ENCODE results near the gene LIPG. TPM values are rescaled to one million over a fixed set of nuclear protein-coding genes. Genes with fewer than 3 reads are reported as not detected.

The LIPG gene
- total RNA-seq, 5 donors from 2014 or later (not counting 1 experiment from before 2014, with no cell fraction given): 0.22 to 0.76 (median 0.26) TPM; not detected in 2

DNA sequence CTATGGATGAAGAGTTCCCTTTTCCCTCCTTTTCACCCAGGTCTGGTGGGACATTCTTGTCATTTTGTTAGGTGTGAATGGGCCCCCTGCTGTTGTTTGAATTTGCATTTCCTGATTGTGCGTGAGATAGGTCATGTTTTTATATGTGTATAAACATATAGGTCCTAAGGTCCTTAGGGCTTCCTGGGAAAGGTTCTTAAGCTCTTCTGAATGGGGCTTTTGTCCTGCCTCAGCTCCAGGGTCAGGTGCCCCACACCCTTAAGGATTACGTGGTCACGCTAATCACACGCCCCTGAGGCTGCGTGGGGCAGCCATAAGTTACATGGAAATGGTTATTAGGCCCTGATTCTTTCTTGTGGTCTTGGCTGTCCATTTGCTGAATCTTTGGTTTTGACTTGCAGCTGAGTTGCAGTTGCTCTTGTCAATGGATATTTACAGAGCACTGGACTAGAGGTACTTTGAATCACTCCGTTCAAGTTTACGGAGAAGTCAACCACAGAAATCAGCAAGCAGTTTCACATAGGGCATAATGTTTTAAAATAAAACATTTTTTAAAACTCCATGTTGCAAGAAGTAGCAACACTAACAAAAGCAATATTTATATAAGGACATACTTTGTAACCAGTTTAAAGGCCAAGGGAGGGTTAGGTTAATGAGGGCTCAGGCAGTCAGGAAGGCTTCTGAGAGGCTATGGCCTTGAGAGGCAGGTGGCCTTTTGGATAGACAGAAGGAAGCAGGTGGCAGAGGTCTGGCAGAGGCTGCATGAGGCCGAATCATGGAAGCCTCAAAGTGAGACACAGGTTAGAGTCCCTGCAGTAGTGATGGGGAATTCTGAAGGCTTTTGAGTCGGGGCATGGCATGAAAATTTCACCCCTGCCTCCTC, 24.2 kb downstream of the LIPG start:
- no peak overlapping the region for H3K4me3 ChIP-seq (ENCODE audit: control insufficient read depth in 1 of 2, extremely low read depth in 1 of 2, low read length in 1 of 2)
- H3K27ac Mint-ChIP-seq: no peak overlapping the region
- H3K4me3 Mint-ChIP-seq: no peak overlapping the region
- ChIA-PET CTCF (no interaction called here), POLR2A (no interaction called here)
- no peaks in the 10 kb centered on the region for H3K4me1 ChIP-seq (ENCODE audit: control insufficient read depth in 1 of 2, extremely low read depth in 1 of 2, insufficient read depth in 2 of 2, low read length in 2 of 2)
- 88% methylated on average over 4 of the region's 9 CpGs for WGBS (ENCODE audit: insufficient coverage)
- H3K27ac ChIP-seq (ENCODE audit: low read length): no peak overlapping the region
- H3K9me3 Mint-ChIP-seq: no peaks in the 10 kb centered on the region
- DNase-seq (no peak), ATAC-seq (replicated peaks in 1 of 4) (no peak)
- H3K9me3 ChIP-seq: no peaks in the 10 kb centered on the region
- peaks cover 0 to 19% of the 10 kb centered on the region in 2 experiments for H3K27me3 ChIP-seq (replicated peaks in 1 of 2; ENCODE audit: control insufficient read depth in 2 of 2, extremely low read depth in 1 of 2, insufficient read depth in 2 of 2, low read length in 1 of 2)
- H3K36me3 ChIP-seq (ENCODE audit: control insufficient read depth in 2 of 2, extremely low read depth in 1 of 2, insufficient read depth in 1 of 2, low read length in 1 of 2): no peaks in the 10 kb centered on the region
- H3K36me3 Mint-ChIP-seq: no peaks in the 10 kb centered on the region
- H3K27me3 Mint-ChIP-seq: peaks cover 10 to 21% of the 10 kb centered on the region in 2 donors
- no peaks in the 10 kb centered on the region for H3K4me1 Mint-ChIP-seq

DNA sequence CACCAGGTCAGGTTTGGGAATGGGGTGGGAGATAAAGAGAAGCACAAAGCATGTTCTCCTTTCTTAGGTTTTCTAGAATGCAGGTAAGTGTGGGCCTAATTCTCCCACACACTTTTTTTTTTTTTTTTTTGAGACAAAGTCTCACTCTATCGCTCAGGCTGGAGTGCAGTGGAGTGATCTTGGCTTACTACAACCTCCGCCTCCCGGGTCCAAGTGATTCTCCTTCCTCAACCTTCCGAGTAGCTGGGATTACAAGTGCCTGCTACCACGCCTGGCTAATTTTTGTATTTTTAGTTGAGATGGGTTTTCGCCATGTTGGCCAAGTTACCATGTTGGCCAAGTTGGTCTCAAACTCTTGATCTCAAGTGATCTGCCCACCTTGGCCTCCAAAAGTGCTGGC, 26.3 kb downstream of the LIPG start:
- CTCF ChIA-PET: interaction anchor here (0.7 to 0.8 kb wide), 4 partner anchors 31 to 982 kb away, joined by 3 to 6 read pairs (median 6); no protein-coding TSS in a partner anchor
- Mint-ChIP-seq H3K4me1 (no peaks in the 10 kb centered on the region), H3K36me3 (no peaks in the 10 kb centered on the region), H3K27me3 (peaks cover 6 to 7% of the 10 kb centered on the region in 2 donors), H3K9me3 (no peaks in the 10 kb centered on the region), H3K27ac (no peak overlapping the region), H3K4me3 (no peak overlapping the region)
- ATAC-seq (replicated peaks in 1 of 4) (no peak), DNase-seq (no peak)
- Histone ChIP-seq H3K4me1 (ENCODE audit: control insufficient read depth in 1 of 2, extremely low read depth in 1 of 2, insufficient read depth in 2 of 2, low read length in 2 of 2) (no peaks in the 10 kb centered on the region), H3K36me3 (ENCODE audit: control insufficient read depth in 2 of 2, extremely low read depth in 1 of 2, insufficient read depth in 1 of 2, low read length in 1 of 2) (no peaks in the 10 kb centered on the region), H3K4me3 (ENCODE audit: control insufficient read depth in 1 of 2, extremely low read depth in 1 of 2, low read length in 1 of 2) (no peak overlapping the region), H3K27me3 (replicated peaks in 1 of 2; ENCODE audit: control insufficient read depth in 2 of 2, extremely low read depth in 1 of 2, insufficient read depth in 2 of 2, low read length in 1 of 2) (peaks cover 0 to 15% of the 10 kb centered on the region in 2 experiments), H3K27ac (ENCODE audit: low read length) (no peak overlapping the region), H3K9me3 (no peaks in the 10 kb centered on the region)
- POLR2A ChIA-PET: no interaction called here
- WGBS (ENCODE audit: insufficient coverage): no CpG with 5 or more reads among the region's 6 CpGs

DNA sequence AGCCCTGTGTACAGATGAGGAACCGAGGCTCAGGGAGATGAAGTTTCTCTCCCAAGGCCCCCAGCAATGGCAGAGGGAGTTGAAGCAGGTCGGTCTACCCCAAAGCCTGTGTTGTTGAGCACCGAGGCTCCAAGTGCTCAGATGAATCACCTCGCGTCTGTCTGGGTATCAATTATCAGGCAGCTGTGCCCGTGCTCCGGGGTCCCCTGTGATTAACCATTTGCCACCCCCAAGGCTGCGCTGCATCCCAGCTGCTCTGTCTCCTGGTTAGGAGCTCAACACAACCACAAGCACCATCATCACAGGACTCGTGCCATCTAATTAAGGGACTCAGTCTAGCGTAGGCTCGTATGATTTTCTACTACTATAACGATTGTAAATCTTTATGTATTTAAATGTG, 27.1 kb downstream of the LIPG start:
- peaks cover 6 to 8% of the 10 kb centered on the region in 2 donors for H3K27me3 Mint-ChIP-seq
- CTCF ChIA-PET: no interaction called here
- POLR2A ChIA-PET: interaction anchor here in 1 of 2 donors (0.6 kb wide), 1 partner anchor 15 kb away, joined by 3 read pairs; no protein-coding TSS in a partner anchor

DNA sequence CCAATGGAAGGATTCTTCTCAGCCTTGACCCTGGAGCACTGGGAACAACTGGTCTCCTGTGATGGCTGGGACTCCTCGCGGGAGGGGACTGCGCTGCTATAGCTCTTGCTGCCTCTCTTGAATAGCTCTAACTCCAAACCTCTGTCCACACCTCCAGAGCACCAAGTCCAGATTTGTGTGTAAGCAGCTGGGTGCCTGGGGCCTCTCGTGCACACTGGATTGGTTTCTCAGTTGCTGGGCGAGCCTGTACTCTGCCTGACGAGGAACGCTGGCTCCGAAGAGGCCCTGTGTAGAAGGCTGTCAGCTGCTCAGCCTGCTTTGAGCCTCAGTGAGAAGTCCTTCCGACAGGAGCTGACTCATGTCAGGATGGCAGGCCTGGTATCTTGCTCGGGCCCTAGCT, 28.8 kb downstream of the LIPG start:
- H3K9me3 ChIP-seq: no peaks in the 10 kb centered on the region
- ATAC-seq (replicated peaks in 1 of 4) (no peak), DNase-seq (no peak)
- no peak overlapping the region for H3K27ac ChIP-seq (ENCODE audit: low read length)
- H3K36me3 Mint-ChIP-seq: no peaks in the 10 kb centered on the region
- H3K9me3 Mint-ChIP-seq: no peaks in the 10 kb centered on the region
- H3K4me3 ChIP-seq (ENCODE audit: control insufficient read depth in 1 of 2, extremely low read depth in 1 of 2, low read length in 1 of 2): no peak overlapping the region
- no peak overlapping the region for H3K27ac Mint-ChIP-seq
- ChIA-PET POLR2A (no interaction called here), CTCF (no interaction called here)
- peaks cover 10 to 14% of the 10 kb centered on the region in 2 donors for H3K27me3 Mint-ChIP-seq
- WGBS (ENCODE audit: insufficient coverage): 86% methylated on average over 10 of the region's 10 CpGs
- peaks cover 0 to 9% of the 10 kb centered on the region in 2 experiments for H3K27me3 ChIP-seq (replicated peaks in 1 of 2; ENCODE audit: control insufficient read depth in 2 of 2, extremely low read depth in 1 of 2, insufficient read depth in 2 of 2, low read length in 1 of 2)
- H3K36me3 ChIP-seq (ENCODE audit: control insufficient read depth in 2 of 2, extremely low read depth in 1 of 2, insufficient read depth in 1 of 2, low read length in 1 of 2): no peaks in the 10 kb centered on the region
- H3K4me1 ChIP-seq (ENCODE audit: control insufficient read depth in 1 of 2, extremely low read depth in 1 of 2, insufficient read depth in 2 of 2, low read length in 2 of 2): no peaks in the 10 kb centered on the region
- H3K4me1 Mint-ChIP-seq: no peaks in the 10 kb centered on the region
- H3K4me3 Mint-ChIP-seq: no peak overlapping the region

More for the DNA sequence above, 27.1 kb downstream of the LIPG start:
- no peaks in the 10 kb centered on the region for H3K4me1 ChIP-seq (ENCODE audit: control insufficient read depth in 1 of 2, extremely low read depth in 1 of 2, insufficient read depth in 2 of 2, low read length in 2 of 2)
- H3K4me3 ChIP-seq (ENCODE audit: control insufficient read depth in 1 of 2, extremely low read depth in 1 of 2, low read length in 1 of 2): no peak overlapping the region
- H3K36me3 ChIP-seq (ENCODE audit: control insufficient read depth in 2 of 2, extremely low read depth in 1 of 2, insufficient read depth in 1 of 2, low read length in 1 of 2): no peaks in the 10 kb centered on the region
- no peaks in the 10 kb centered on the region for H3K36me3 Mint-ChIP-seq
- H3K9me3 Mint-ChIP-seq: no peaks in the 10 kb centered on the region
- H3K27ac ChIP-seq (ENCODE audit: low read length): no peak overlapping the region
- DNase-seq (no peak), ATAC-seq (replicated peaks in 1 of 4) (no peak)
- 90% methylated on average over 8 of the region's 12 CpGs for WGBS (ENCODE audit: insufficient coverage)
- no peak overlapping the region for H3K27ac Mint-ChIP-seq
- no peak overlapping the region for H3K4me3 Mint-ChIP-seq
- H3K27me3 ChIP-seq (replicated peaks in 1 of 2; ENCODE audit: control insufficient read depth in 2 of 2, extremely low read depth in 1 of 2, insufficient read depth in 2 of 2, low read length in 1 of 2): peaks cover 0 to 9% of the 10 kb centered on the region in 2 experiments
- H3K9me3 ChIP-seq: no peaks in the 10 kb centered on the region
- no peaks in the 10 kb centered on the region for H3K4me1 Mint-ChIP-seq

DNA sequence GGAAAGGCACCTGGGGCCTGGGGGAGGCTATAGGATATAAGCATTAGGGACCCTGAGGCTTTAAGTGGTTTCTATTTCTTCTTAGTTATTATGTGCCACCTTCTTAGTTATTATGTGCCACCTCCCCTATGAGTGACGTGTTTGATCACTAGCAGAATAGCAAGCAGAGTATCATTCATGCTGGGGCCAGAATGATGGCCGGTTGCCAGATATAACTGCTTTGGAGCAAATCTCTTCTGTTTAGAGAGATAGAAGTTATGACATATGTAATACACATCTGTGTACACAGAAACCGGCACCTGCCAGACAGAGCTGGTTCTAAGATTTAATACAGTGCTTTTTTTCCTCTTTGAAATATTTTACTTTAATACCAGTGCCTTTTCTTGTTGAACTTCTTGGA, 29.4 kb downstream of the LIPG start:
- no peak for DNase-seq
- no peaks in the 10 kb centered on the region for H3K4me1 Mint-ChIP-seq
- no peaks in the 10 kb centered on the region for H3K36me3 Mint-ChIP-seq
- no peak overlapping the region for H3K4me3 Mint-ChIP-seq
- no peak overlapping the region for H3K4me3 ChIP-seq (ENCODE audit: control insufficient read depth in 1 of 2, extremely low read depth in 1 of 2, low read length in 1 of 2)
- no peaks in the 10 kb centered on the region for H3K36me3 ChIP-seq (ENCODE audit: control insufficient read depth in 2 of 2, extremely low read depth in 1 of 2, insufficient read depth in 1 of 2, low read length in 1 of 2)
- H3K4me1 ChIP-seq (ENCODE audit: control insufficient read depth in 1 of 2, extremely low read depth in 1 of 2, insufficient read depth in 2 of 2, low read length in 2 of 2): no peaks in the 10 kb centered on the region
- peaks cover 0 to 9% of the 10 kb centered on the region in 2 experiments for H3K27me3 ChIP-seq (replicated peaks in 1 of 2; ENCODE audit: control insufficient read depth in 2 of 2, extremely low read depth in 1 of 2, insufficient read depth in 2 of 2, low read length in 1 of 2)
- H3K27me3 Mint-ChIP-seq: peaks cover 10 to 14% of the 10 kb centered on the region in 2 donors
- ATAC-seq (replicated peaks in 1 of 4): no peak
- no peaks in the 10 kb centered on the region for H3K9me3 Mint-ChIP-seq
- ChIA-PET CTCF (no interaction called here), POLR2A (no interaction called here)
- WGBS (ENCODE audit: insufficient coverage): no CpG with 5 or more reads among the region's 3 CpGs
- H3K27ac Mint-ChIP-seq: no peak overlapping the region
- no peaks in the 10 kb centered on the region for H3K9me3 ChIP-seq
- no peak overlapping the region for H3K27ac ChIP-seq (ENCODE audit: low read length)

DNA sequence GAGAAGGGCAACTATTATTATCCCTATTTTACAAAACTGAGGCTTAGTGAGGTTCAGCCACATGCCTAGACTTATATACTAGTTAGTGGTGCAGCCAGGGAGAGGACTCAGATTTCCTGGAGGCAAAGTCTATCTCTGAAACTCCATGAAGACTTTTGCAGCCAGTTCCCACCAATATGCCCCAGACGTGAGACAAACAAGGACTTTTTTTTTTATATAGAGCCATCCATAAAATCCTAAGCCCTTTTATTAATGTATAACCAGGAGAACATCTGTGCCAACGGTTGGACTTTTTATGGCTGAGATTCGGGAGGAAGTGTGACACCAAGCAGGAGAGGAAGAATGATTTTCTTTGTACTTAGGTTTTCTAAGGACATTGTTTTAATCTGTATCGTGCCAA, 29.9 kb downstream of the LIPG start:
- Histone ChIP-seq H3K4me1 (ENCODE audit: control insufficient read depth in 1 of 2, extremely low read depth in 1 of 2, insufficient read depth in 2 of 2, low read length in 2 of 2) (no peaks in the 10 kb centered on the region), H3K27ac (ENCODE audit: low read length) (no peak overlapping the region), H3K4me3 (ENCODE audit: control insufficient read depth in 1 of 2, extremely low read depth in 1 of 2, low read length in 1 of 2) (no peak overlapping the region), H3K27me3 (replicated peaks in 1 of 2; ENCODE audit: control insufficient read depth in 2 of 2, extremely low read depth in 1 of 2, insufficient read depth in 2 of 2, low read length in 1 of 2) (peaks cover 0 to 6% of the 10 kb centered on the region in 2 experiments), H3K9me3 (no peaks in the 10 kb centered on the region), H3K36me3 (ENCODE audit: control insufficient read depth in 2 of 2, extremely low read depth in 1 of 2, insufficient read depth in 1 of 2, low read length in 1 of 2) (no peaks in the 10 kb centered on the region)
- ChIA-PET POLR2A (no interaction called here), CTCF (no interaction called here)
- H3K9me3 Mint-ChIP-seq: no peaks in the 10 kb centered on the region
- H3K27me3 Mint-ChIP-seq: peaks cover 12 to 16% of the 10 kb centered on the region in 2 donors
- no peaks in the 10 kb centered on the region for H3K4me1 Mint-ChIP-seq
- no peak overlapping the region for H3K4me3 Mint-ChIP-seq
- H3K27ac Mint-ChIP-seq: no peak overlapping the region
- WGBS (ENCODE audit: insufficient coverage): 80% methylated on average over 1 of the region's 4 CpGs
- H3K36me3 Mint-ChIP-seq: no peaks in the 10 kb centered on the region
- ATAC-seq (replicated peaks in 1 of 4): no peak
- no peak for DNase-seq

Data from T-cell (primary cell).